HG03064 (cell line): Measurements from ENCODE around the gene NDOR1.
"Not testable (repeated sequence)": the region's sequence is repeated elsewhere in the genome, so short reads cannot be mapped to it uniquely, and the experiment has no call there.

Experiments used
- ATAC-seq: cut with Tn5 transposase; IDR thresholded peaks from one replicate; pipeline ENCODE4 v1.9.1; 2021; ENCODE audit warnings: low read depth; ENCODE audit not compliant: unreplicated experiment

The NDOR1 gene

GRCh38 chr9:137240841-137241489, 35.5 kb downstream of the NDOR1 start, which contains the start of gene TUBB4B:
Gene TUBB4B (plus strand): TSS chr9:137241287. CDS start chr9:137241361, 74 bp downstream.
- ATAC-seq = peak; percentile 67

DNA sequence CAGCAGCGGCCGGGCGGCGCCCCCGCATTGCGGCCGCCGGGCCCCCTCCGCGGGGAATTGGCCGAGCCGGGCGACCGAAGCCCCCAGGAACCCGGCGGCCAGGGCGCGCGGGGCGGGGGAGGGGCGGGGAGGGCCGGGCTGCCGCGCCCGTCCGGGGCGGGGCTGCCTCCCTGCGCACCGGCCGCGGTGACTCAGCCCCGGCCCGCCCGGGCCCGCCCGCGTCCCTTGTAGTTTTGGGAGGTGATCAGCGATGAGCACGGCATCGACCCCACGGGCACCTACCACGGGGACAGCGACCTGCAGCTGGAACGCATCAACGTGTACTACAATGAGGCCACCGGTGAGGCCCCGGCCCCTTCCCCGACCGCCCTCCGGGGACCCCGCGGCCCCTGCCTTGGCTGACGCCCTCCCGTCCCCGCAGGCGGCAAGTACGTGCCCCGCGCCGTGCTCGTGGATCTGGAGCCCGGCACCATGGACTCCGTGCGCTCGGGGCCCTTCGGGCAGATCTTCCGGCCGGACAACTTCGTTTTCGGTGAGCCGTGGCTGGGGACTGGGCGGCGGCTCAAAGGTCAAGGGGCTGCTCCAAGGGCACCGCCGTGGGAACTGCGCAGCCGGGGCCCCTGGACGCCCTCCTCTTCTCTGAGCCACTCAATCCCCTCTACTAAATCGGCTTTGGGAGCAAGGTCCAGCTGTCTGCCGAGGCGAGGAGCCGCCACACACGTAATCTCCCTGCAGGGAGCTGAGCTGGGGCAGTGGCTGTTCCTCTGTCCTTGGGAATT, 36.2 kb downstream of the NDOR1 start:
- peak; percentile 4 for ATAC-seq

DNA sequence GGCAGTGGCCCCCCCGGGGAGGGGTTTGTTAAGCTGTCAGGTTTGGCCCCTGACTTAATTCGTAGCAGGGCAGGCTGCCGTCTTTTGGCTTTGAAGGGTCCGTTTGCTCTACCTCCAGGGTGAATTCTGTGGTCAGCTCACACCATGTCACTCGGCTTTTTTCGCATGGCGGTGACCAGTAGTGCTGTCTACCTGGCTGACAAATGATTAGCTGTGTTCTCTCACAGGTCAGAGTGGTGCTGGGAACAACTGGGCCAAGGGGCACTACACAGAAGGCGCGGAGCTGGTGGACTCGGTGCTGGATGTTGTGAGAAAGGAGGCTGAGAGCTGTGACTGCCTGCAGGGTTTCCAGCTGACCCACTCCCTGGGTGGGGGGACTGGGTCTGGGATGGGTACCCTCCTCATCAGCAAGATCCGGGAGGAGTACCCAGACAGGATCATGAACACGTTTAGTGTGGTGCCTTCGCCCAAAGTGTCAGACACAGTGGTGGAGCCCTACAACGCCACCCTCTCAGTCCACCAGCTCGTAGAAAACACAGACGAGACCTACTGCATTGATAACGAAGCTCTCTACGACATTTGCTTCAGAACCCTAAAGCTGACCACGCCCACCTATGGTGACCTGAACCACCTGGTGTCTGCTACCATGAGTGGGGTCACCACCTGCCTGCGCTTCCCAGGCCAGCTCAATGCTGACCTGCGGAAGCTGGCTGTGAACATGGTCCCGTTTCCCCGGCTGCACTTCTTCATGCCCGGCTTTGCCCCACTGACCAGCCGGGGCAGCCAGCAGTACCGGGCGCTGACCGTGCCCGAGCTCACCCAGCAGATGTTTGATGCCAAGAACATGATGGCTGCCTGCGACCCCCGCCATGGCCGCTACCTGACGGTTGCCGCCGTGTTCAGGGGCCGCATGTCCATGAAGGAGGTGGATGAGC, 37.0 kb downstream of the NDOR1 start:
- no peak for ATAC-seq

DNA sequence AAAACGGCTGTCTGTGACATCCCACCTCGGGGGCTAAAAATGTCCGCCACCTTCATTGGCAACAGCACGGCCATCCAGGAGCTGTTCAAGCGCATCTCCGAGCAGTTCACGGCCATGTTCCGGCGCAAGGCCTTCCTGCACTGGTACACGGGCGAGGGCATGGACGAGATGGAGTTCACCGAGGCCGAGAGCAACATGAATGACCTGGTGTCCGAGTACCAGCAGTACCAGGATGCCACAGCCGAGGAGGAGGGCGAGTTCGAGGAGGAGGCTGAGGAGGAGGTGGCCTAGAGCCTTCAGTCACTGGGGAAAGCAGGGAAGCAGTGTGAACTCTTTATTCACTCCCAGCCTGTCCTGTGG, 37.7 kb downstream of the NDOR1 start:
- ATAC-seq = not testable (repeated sequence)

- ATAC-seq = no peak
These were observed 38.4 kb downstream of the NDOR1 start for GRCh38 chr9:137243626-137244485.

- ATAC-seq = no peak
These were observed 39.3 kb downstream of the NDOR1 start for GRCh38 chr9:137244486-137245449.

GRCh38 chr9:137245450-137246421, 40.2 kb downstream of the NDOR1 start:
- ATAC-seq = no peak

DNA sequence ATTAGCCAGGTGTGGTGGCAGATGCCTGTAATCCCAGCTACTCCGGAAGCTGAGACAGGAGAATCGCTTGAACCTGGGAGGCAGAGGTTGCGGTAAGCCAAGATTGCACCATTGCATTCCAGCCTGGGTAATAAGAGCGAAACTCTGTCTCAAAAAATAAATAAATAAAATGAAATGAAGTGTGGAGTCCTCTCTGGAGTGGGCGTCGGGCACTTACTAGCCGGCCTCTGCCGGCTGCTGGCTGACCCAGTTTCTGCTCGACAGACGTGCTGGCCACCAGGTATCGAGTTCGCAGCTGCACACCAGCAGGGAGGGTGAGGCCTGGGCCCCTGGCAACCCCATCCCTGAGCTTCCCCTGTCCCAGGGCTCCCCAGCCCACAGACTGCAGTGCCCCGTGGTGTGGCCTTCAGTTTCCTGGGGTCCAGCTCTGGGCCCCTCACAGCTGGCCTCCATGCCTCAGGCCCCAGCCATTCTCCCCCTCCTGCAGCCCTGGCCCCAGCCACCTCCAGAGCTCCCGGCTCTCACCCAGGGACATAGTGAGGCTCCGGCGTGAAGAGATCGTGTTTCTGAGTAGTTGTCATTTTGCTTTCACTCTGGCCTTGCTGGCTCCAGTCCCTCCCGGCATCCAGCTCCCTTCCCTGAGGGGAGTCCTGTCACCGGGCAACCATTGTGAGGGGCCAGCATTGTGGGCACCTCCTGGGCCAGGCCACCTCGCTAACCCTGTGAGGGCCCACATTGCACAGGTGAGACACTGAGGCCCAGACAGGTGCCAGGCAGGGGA, 41.8 kb downstream of the NDOR1 start:
- ATAC-seq = no peak

- no peak for ATAC-seq
These were observed 42.3 kb downstream of the NDOR1 start for GRCh38 chr9:137247916-137248175.

- ATAC-seq = no peak
These were observed 45.1 kb downstream of the NDOR1 start for GRCh38 chr9:137250329-137251193.

DNA sequence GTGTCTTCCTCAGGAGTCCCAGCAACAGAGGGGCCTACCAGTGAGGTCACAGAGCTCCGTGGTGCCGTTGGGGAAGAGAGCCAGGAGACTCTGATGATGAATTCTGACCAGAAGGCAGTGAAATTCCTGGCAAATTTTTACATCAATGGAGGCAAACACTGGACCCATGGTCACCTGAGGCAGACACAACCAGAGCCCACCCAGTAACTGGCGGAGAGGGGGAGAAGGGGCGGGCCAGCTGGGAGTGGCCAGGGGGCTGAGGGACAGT, 45.6 kb downstream of the NDOR1 start, which contains the start of gene STPG3:
Gene STPG3 (plus strand): TSS at position 93 of the 268 bp plus-strand sequence. CDS start 1 bp downstream, at position 94.
- ATAC-seq = no peak

DNA sequence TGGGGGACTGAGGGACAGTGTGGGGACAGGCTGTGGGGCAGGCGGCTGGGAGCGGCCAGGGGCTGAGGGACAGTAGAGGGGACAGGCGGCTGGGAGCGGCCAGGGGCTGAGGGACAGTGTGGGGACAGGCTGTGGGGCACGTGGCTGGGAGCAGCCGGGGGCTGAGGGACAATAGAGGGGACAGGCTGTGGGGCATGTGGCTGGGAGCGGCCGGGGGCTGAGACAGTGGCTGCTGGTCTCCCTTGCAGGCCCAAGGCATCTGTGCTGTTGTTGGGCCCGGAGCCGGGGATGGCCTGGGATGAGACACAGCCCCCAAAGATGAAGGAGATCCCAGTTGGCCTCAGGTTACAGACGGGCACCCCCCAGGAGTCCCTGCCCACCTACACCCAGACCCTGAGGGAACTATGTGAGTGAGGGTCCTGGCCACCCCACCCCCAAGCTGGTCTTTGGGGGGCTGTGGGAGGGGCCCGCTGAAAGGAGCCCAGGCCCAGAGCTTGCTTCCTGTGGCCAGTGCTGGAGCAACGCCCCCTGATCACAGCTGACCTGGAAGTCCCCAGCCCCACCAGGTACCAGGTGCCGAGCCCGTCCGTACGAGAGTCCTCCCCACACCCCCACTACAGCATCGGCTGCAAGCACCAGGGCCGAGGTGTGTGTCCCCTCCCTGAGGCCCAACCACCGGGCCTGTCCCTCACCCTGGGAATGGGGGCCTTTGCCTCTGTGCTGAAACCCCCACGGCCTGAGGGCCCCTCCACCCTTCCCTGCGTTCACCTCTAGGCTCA, 46.2 kb downstream of the NDOR1 start:
- ATAC-seq = no peak

DNA sequence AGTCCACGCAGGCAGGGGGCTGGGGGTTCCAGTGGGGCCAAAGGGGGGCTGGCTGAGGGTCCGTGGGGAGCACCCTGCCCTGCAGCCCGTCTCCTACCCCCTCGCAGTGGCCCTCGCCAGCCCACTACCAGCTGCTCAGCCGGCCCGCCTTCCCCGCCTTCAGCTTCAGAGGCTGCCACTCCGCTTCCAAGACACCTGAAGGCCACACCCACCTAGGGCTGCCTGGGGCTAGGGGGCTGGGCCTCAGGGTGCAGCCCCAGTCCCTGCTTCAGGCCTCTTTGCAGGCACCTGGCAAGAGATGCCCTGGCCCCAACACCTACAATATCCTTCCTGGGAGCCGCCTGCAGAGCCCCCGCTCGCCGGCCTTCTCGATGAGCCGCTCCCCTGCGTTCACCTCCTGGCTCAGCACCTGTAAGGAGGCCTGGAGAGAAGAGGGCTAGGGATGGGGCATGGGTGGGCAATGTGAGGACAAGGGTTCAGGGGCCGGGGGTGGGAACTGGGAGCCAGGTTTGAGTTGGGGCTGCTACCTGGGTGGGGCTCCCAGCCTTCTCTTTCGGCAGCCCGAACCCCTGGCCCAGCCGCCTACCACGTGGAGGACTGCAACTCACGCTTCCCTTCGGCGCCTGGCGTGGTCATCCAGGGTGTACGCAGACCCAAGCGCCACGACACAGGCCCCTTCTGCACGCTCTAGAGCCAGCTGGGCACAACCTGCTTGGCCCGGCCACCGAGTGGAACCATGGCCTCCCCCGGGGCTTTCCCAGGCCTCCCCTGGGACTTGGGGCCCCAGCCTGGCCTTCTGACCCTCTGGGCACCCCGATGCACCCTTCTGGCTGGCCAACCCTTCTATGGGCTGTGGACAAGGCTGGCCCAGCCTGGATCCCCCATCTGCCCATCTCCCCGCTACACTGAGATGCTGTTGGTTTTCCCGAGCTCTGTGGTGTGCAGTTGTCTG, 47.3 kb downstream of the NDOR1 start:
- ATAC-seq = no peak

DNA sequence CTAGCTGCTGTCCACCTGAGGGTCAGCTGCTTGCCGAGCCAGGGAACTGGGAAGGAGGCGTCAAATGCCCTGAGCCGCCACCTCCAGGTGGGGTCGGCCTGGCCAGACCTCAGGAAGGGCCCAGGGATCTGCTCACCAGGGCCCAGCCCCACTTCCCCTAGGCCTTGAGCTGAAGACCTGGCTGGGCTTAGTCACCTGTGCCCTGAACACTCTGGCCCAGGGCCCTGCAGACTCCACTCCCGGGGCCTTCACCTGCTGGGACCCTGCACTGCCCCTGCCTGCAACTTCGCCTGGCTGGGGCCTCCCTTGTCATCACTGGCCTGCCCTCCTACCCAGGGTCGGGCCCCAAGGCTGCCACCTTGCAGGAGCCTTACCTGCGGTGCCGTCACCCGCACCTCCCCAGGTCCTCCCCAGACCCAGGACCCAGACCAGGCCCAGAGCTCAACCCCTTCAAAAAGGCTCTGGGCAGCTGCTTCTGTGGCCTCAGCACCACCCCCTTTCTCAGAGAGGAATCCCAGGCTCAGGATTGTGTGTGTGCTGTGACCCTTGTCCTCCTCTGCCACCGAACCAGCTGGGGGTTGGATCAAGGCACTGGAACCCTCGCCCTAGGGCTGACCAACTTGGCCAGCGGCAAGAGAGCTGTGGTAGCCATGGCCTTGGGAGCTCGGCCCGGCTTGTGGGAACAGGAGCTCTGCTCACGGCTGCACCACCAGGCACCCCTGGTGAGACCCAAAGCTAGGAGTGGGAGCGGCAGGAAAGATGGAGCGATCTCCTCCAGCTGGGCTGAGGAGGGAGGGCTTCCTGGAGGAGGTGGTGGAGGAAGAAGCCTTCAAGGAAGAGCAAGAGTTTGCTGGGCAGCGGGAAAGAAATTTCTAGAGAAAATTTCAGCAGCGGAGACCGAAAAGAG, 48.5 kb downstream of the NDOR1 start:
- ATAC-seq = no peak
